Spinal cord (tissue), 10 donors: ENCODE results near the gene VGLL4. TPM values are rescaled to one million over a fixed set of nuclear protein-coding genes. Genes with fewer than 3 reads are reported as not detected.

ENCODE experiments used
- DNase-seq, 6 donors: peaks; one replicate each; pipeline versions ENCODE4 v3.0.0 to v3.0.0-alpha.2; 2013 to 2015; ENCODE audit warnings: low spot score in 6 of 6, low read depth in 4 of 6
- H3K27ac ChIP-seq: one replicate; pipeline ENCODE4 v1.5.1; 2013; ENCODE audit warnings: low read depth, low read length, control low read depth
- H3K27me3 ChIP-seq: one replicate; pipeline ENCODE4 v1.6.1; 2013; ENCODE audit warnings: low read length; ENCODE audit not compliant: control insufficient read depth, insufficient read depth
- H3K36me3 ChIP-seq: one replicate; pipeline ENCODE4 v1.6.1; 2013; ENCODE audit warnings: low read length; ENCODE audit not compliant: control insufficient read depth, insufficient read depth
- H3K4me1 ChIP-seq: one replicate; pipeline ENCODE4 v1.6.1; 2013; ENCODE audit warnings: low read length; ENCODE audit not compliant: control insufficient read depth, insufficient read depth
- H3K4me3 ChIP-seq: one replicate; pipeline ENCODE4 v1.5.1; 2013; ENCODE audit warnings: low read depth, low read length, control low read depth
- H3K9me3 ChIP-seq: one replicate; pipeline ENCODE4 v1.6.1; 2013; ENCODE audit warnings: low read length; ENCODE audit not compliant: control insufficient read depth, insufficient read depth
- WGBS: methylation state at CpG from one replicate; pipeline ENCODE4 v1.1.5; 2013; ENCODE audit warnings: missing lambda C conversion rate; ENCODE audit not compliant: insufficient coverage; 5-methylcytosine and 5-hydroxymethylcytosine counted together
- polyA plus RNA-seq, 2 donors: library from polyadenylated mRNA; unstranded; fragments of 120-200 nt; gene quantifications; one replicate each; pipeline ENCODE4 v1.2.1, GENCODE V29; 2013; ENCODE audit not compliant: insufficient read length in 2 of 2
- total RNA-seq, 2 donors: library from RNA; depleted of rRNA in 1 of 2; stranded (reverse); fragments of 120-200 nt in 1 of 2; fragments of >200 nt in 1 of 2; gene quantifications; one replicate each; pipeline versions ENCODE4 v1.2.3 to v1.2.4, GENCODE V29; 2013 to 2014
- donor health status: healthy.

The VGLL4 gene
- total and polyA plus RNA-seq, 4 donors = 87.8 to 174 (median 94.8) TPM

DNA sequence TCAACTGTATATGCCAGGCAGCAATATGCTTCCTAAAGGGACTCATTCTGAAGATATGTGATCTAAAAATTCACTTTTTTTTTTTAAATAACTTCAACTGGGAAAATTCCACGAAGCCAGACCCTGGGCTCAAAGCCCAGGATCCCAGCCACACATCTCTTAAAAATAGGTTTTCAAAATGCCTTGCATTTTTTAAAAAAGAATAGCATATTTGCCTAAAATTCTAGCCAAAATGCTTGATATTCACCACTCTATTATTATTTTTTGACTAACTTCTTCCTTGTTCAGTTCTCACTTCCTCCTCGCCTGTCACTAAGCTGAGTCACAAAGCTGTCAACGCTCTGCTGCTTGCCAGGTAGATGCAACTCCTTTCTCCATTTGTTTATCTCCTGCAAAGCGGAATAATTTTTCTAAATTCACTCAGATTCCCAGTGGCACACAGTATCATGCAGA lies 28.0 kb upstream of the VGLL4 start:
- H3K27me3 ChIP-seq = no peaks in the 10 kb centered on the region
- H3K27ac ChIP-seq = no peak overlapping the region
- peak in 1 of 6 donors; percentile 73 for DNase-seq
- H3K9me3 ChIP-seq = no peaks in the 10 kb centered on the region
- H3K4me3 ChIP-seq = no peak overlapping the region
- H3K36me3 ChIP-seq = no peaks in the 10 kb centered on the region
- no peaks in the 10 kb centered on the region for H3K4me1 ChIP-seq
- 95% methylated on average over 2 of the region's 4 CpGs for WGBS

GRCh38 chr3:11668243-11669235 lies 24.8 kb upstream of the VGLL4 start:
- no peak for DNase-seq
- Histone ChIP-seq H3K4me3 (no peak overlapping the region), H3K9me3 (no peaks in the 10 kb centered on the region), H3K27ac (no peak overlapping the region), H3K36me3 (no peaks in the 10 kb centered on the region), H3K27me3 (no peaks in the 10 kb centered on the region), H3K4me1 (no peaks in the 10 kb centered on the region)
- 79% methylated on average over 7 of the region's 9 CpGs for WGBS

DNA sequence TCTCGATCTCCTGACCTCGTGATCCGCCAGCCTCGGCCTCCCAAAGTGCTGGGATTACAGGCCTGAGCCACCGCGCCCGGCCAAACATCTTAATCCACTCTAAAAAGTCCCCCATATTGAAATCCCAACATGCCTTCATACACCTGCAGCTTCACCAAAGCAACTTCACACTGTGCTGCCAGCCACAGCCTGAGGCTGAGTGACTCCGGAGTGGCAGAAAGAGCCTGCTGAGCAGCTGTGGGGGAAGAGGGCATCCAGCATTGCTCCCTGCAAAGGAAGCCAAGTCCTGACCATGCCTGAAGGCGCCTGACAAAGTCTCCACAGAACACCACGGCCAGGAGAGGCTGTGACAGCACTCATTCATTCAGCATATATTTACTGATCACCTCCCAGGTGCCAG lies 21.6 kb upstream of the VGLL4 start:
- Histone ChIP-seq H3K4me1 (no peaks in the 10 kb centered on the region), H3K27me3 (no peaks in the 10 kb centered on the region), H3K4me3 (no peak overlapping the region), H3K9me3 (no peaks in the 10 kb centered on the region), H3K36me3 (no peaks in the 10 kb centered on the region), H3K27ac (no peak overlapping the region)
- DNase-seq = no peak
- 96% methylated on average over 9 of the region's 10 CpGs for WGBS

DNA sequence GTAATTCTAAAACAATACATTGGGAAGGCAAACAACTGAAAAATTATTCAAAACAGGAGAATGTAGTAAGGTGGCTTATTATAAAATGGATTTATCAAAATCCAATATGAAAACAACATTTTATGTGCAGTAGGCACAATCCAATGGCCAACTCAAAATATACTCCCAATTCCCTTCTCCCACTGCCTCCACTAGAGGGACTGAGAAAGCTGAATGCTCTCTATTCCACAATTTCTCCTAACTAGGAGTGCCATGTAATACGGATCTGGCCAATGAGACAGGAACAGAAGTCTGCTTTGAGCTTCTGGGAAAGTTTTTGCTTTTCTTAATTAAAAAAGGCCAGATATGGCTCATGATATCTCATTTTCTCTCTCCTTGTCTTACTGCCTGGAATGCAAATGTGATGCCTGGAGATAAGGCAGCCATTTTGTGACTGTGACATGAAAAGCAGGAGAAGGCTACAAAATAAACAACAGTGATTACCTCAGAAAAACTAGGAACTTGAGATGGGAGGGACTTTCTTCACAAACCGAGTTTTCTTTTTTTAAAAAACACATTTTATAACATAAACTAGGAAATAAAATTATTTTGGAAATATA lies 18.8 kb upstream of the VGLL4 start:
- DNase-seq = no peak
- no CpG with 5 or more reads among the region's 2 CpGs for WGBS
- Histone ChIP-seq H3K36me3 (no peaks in the 10 kb centered on the region), H3K4me3 (no peak overlapping the region), H3K27me3 (no peaks in the 10 kb centered on the region), H3K27ac (no peak overlapping the region), H3K9me3 (no peaks in the 10 kb centered on the region), H3K4me1 (no peaks in the 10 kb centered on the region)

DNA sequence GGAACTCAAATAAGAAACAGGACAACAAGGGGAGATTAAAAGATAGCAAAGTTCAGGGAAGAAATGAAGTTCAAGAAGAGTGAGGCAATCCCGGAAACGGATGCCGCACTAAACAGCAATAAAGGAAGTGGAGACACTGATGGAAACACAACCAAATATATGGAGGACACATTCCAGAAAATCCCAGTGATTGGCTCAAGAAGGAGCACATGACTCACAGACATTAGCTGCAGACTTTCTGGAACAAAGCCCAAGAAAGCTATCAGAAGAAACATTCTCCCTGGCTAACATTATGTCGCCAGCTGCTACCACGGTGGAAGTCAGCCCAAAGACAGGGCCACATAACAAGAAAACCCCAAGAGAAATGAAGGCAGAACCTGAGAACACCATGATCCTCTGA lies 18.1 kb upstream of the VGLL4 start:
- WGBS = 94% methylated on average over 3 of the region's 5 CpGs

GRCh38 chr3:11661052-11661656 lies 17.4 kb upstream of the VGLL4 start:
- DNase-seq = no peak
- WGBS = 83% methylated on average over 1 of the region's 7 CpGs
- Histone ChIP-seq H3K4me3 (no peak overlapping the region), H3K27ac (no peak overlapping the region), H3K27me3 (no peaks in the 10 kb centered on the region), H3K36me3 (no peaks in the 10 kb centered on the region), H3K9me3 (no peaks in the 10 kb centered on the region), H3K4me1 (no peaks in the 10 kb centered on the region)

More for the DNA sequence above, 18.1 kb upstream of the VGLL4 start:
- no peaks in the 10 kb centered on the region for H3K36me3 ChIP-seq
- H3K27ac ChIP-seq = no peak overlapping the region
- H3K9me3 ChIP-seq = no peaks in the 10 kb centered on the region
- H3K27me3 ChIP-seq = no peaks in the 10 kb centered on the region
- H3K4me1 ChIP-seq = no peaks in the 10 kb centered on the region
- H3K4me3 ChIP-seq = no peak overlapping the region
- DNase-seq = peak in 1 of 6 donors; percentile 54

DNA sequence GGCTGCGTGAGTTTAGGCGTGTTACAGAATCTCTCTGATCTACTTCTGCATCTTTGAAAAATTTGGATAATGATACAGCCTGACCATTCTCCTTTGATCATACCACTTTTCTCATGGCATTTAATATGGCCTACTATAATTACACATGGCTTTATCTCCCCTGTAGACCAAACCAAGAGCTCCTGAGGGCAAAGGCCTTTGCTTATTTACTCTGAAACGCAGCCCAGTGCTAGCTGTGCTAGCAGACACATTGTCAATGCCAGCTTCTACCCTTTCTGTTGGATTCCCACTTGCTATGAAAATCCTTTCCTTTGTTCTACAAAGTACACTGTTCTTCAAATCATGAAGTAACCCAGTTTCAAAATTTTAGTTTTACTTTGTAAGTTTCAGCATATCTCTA lies 16.5 kb upstream of the VGLL4 start:
- Histone ChIP-seq H3K4me1 (no peaks in the 10 kb centered on the region), H3K27me3 (no peaks in the 10 kb centered on the region), H3K4me3 (no peak overlapping the region), H3K36me3 (no peaks in the 10 kb centered on the region), H3K27ac (no peak overlapping the region), H3K9me3 (no peaks in the 10 kb centered on the region)
- no peak for DNase-seq
- WGBS = 77% methylated on average over 3 of the region's 3 CpGs

DNA sequence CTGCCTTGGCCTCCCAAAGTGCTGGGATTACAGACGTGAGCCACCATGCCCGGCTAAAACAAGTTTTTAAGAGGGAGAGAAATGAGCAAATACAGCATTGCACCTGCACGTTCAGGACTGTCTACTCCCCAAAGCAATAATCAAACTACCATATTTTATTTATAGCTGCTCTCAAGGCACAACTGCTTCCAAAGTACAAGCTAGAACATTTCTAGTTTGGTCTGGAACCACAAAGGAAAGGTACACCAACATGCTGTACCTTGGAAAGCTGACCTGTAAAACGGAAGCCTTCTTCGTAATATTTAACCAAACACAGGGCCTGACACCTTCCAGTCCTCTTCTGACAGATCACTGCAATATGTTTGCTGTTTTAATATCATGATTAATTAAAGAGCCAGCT lies 14.5 kb upstream of the VGLL4 start:
- no peak overlapping the region for H3K27ac ChIP-seq
- H3K4me3 ChIP-seq = no peak overlapping the region
- H3K27me3 ChIP-seq = no peaks in the 10 kb centered on the region
- no peaks in the 10 kb centered on the region for H3K9me3 ChIP-seq
- H3K4me1 ChIP-seq = no peaks in the 10 kb centered on the region
- H3K36me3 ChIP-seq = no peaks in the 10 kb centered on the region
- DNase-seq = no peak
- 71% methylated on average over 2 of the region's 5 CpGs for WGBS

GRCh38 chr3:11655196-11655928 lies 11.6 kb upstream of the VGLL4 start:
- DNase-seq = peak in 2 of 6 donors; percentile 50 to 63
- WGBS = 46% methylated on average over 8 of the region's 13 CpGs
- Histone ChIP-seq H3K9me3 (no peaks in the 10 kb centered on the region), H3K4me1 (peaks cover 2% of the 10 kb centered on the region), H3K4me3 (no peak overlapping the region), H3K36me3 (no peaks in the 10 kb centered on the region), H3K27ac (no peak overlapping the region), H3K27me3 (no peaks in the 10 kb centered on the region)
